ENCODE data around the gene CASZ1. TPM values are rescaled to one million over a fixed set of nuclear protein-coding genes. Genes with fewer than 3 reads are reported as not detected.

Gene CASZ1
- total RNA-seq, 2 experiments from 2014 or later = 2.9 to 4.1 TPM

- no peak overlapping the region for H3K27ac Mint-ChIP-seq
These were observed 135.0 kb downstream of the CASZ1 start for GRCh38 chr1:10661453-10661852.

GRCh38 chr1:10659646-10660540, 136.6 kb downstream of the CASZ1 start:
- Mint-ChIP-seq H3K27ac (no peak overlapping the region), H3K4me1 (ENCODE audit: low read depth) (no peaks in the 10 kb centered on the region), H3K36me3 (ENCODE audit: low read depth) (no peaks in the 10 kb centered on the region), H3K4me3 (no peak overlapping the region), H3K9me3 (no peaks in the 10 kb centered on the region), H3K27me3 (no peaks in the 10 kb centered on the region)
- CTCF ChIA-PET = no interaction called here
- intact Hi-C loops (cut with micrococcal nuclease) = no loop called here
- DNase-seq (no peak), ATAC-seq (no peak)
- TF ChIP-seq CTCF (IDR thresholded peaks at IDR 0.05) = no peak
- POLR2A ChIA-PET = no interaction called here

More at GRCh38 chr1:10661453-10661852, 135.0 kb downstream of the CASZ1 start:
- POLR2A ChIA-PET = no interaction called here
- no peak for TF ChIP-seq CTCF (IDR thresholded peaks at IDR 0.05)
- Mint-ChIP-seq H3K4me1 (ENCODE audit: low read depth) (no peaks in the 10 kb centered on the region), H3K9me3 (no peaks in the 10 kb centered on the region), H3K27me3 (no peaks in the 10 kb centered on the region), H3K4me3 (no peak overlapping the region), H3K36me3 (ENCODE audit: low read depth) (no peaks in the 10 kb centered on the region)
- intact Hi-C loops (cut with micrococcal nuclease) = no loop called here
- DNase-seq (no peak), ATAC-seq (no peak)
- CTCF ChIA-PET = no interaction called here

GRCh38 chr1:10659218-10659617, 137.2 kb downstream of the CASZ1 start:
- CTCF ChIA-PET = no interaction called here

GRCh38 chr1:10658396-10659066, 137.9 kb downstream of the CASZ1 start:
- H3K4me1 Mint-ChIP-seq (ENCODE audit: low read depth) = no peaks in the 10 kb centered on the region
- DNase-seq = no peak
- CTCF ChIA-PET = no interaction called here
- TF ChIP-seq CTCF (IDR thresholded peaks at IDR 0.05) = no peak
- H3K27ac Mint-ChIP-seq = no peak overlapping the region
- POLR2A ChIA-PET = no interaction called here
- no peaks in the 10 kb centered on the region for H3K36me3 Mint-ChIP-seq (ENCODE audit: low read depth)
- no peak overlapping the region for H3K4me3 Mint-ChIP-seq
- ATAC-seq = no peak
- H3K9me3 Mint-ChIP-seq = no peaks in the 10 kb centered on the region
- intact Hi-C loops (cut with micrococcal nuclease) = no loop called here
- no peaks in the 10 kb centered on the region for H3K27me3 Mint-ChIP-seq

More at GRCh38 chr1:10659218-10659617, 137.2 kb downstream of the CASZ1 start:
- no peaks in the 10 kb centered on the region for H3K36me3 Mint-ChIP-seq (ENCODE audit: low read depth)
- intact Hi-C loops (cut with micrococcal nuclease) = no loop called here
- POLR2A ChIA-PET = no interaction called here
- no peak for TF ChIP-seq CTCF (IDR thresholded peaks at IDR 0.05)
- H3K9me3 Mint-ChIP-seq = no peaks in the 10 kb centered on the region
- no peak for DNase-seq
- H3K4me1 Mint-ChIP-seq (ENCODE audit: low read depth) = no peaks in the 10 kb centered on the region
- no peak for ATAC-seq
- H3K4me3 Mint-ChIP-seq = no peak overlapping the region
- H3K27ac Mint-ChIP-seq = no peak overlapping the region
- H3K27me3 Mint-ChIP-seq = no peaks in the 10 kb centered on the region
